COR-L47 (cell line): ENCODE data around the gene HINT3.
"Not testable (repeated sequence)": the region's sequence is repeated elsewhere in the genome, so short reads cannot be mapped to it uniquely, and the experiment has no call there.

Source experiments
- DNase-seq: peaks from one replicate; lab custom pipeline; 2025; lab: John Stamatoyannopoulos, UW

The HINT3 gene

GRCh38 chr6:125956506-125957390 is at the start of gene HINT3:
Gene HINT3 (plus strand): TSS chr6:125956770. CDS start chr6:125956978, 208 bp downstream.
- peak; percentile 94 for DNase-seq

GRCh38 chr6:125910527-125910926 is 46.0 kb upstream of the HINT3 start:
- no peak for DNase-seq

- not testable (repeated sequence) for DNase-seq
Observed at GRCh38 chr6:125911051-125911451, 45.5 kb upstream of the HINT3 start.

GRCh38 chr6:125912430-125912829 is 44.1 kb upstream of the HINT3 start:
- DNase-seq = not testable (repeated sequence)

- DNase-seq = no peak
Observed at GRCh38 chr6:125913145-125913544, 43.4 kb upstream of the HINT3 start.

- no peak for DNase-seq
Observed at GRCh38 chr6:125913864-125914351, 42.7 kb upstream of the HINT3 start.

- no peak for DNase-seq
Observed at GRCh38 chr6:125918230-125918629, 38.3 kb upstream of the HINT3 start.

- DNase-seq = peak; percentile 18
Observed at GRCh38 chr6:125918681-125919566, 37.6 kb upstream of the HINT3 start.

GRCh38 chr6:125919618-125920017 is 37.0 kb upstream of the HINT3 start:
- no peak for DNase-seq

- DNase-seq = peak; percentile 62
Observed at GRCh38 chr6:125922322-125922860, 34.2 kb upstream of the HINT3 start.

- DNase-seq = no peak
Observed at GRCh38 chr6:125923366-125923877, 33.1 kb upstream of the HINT3 start.

- no peak for DNase-seq
Observed at GRCh38 chr6:125924169-125924568, 32.4 kb upstream of the HINT3 start.

GRCh38 chr6:125924697-125925358 is 31.7 kb upstream of the HINT3 start:
- no peak for DNase-seq

GRCh38 chr6:125926711-125927110 is 29.9 kb upstream of the HINT3 start:
- DNase-seq = no peak

- no peak for DNase-seq
Observed at GRCh38 chr6:125927761-125928160, 28.8 kb upstream of the HINT3 start.

- no peak for DNase-seq
Observed at GRCh38 chr6:125930765-125931418, 25.7 kb upstream of the HINT3 start.

GRCh38 chr6:125931733-125932450 is 24.7 kb upstream of the HINT3 start:
- no peak for DNase-seq

GRCh38 chr6:125932451-125932795 is 24.1 kb upstream of the HINT3 start:
- no peak for DNase-seq

- not testable (repeated sequence) for DNase-seq
Observed at GRCh38 chr6:125935520-125935919, 21.1 kb upstream of the HINT3 start.

- no peak for DNase-seq
Observed at GRCh38 chr6:125939026-125939425, 17.5 kb upstream of the HINT3 start.
